H9 (cell line): Measurements from ENCODE around the gene TRPM5. TPM values are rescaled to one million over a fixed set of nuclear protein-coding genes. Genes with fewer than 3 reads are reported as not detected.

Source experiments
- DNase-seq: peaks from one replicate; pipeline ENCODE4 v3.0.0-alpha.2; 2017
- H2AFZ ChIP-seq: one replicate; pipeline ENCODE4 v1.6.1; 2013; ENCODE audit warnings: mild to moderate bottlenecking, low read length, control low read depth, moderate library complexity
- H2AK5ac ChIP-seq: 2 replicates; pipeline ENCODE4 v1.6.1; 2013; ENCODE audit warnings: low read length, control low read depth, mixed read lengths; ENCODE audit not compliant: insufficient read length
- H2BK120ac ChIP-seq: one replicate; pipeline ENCODE4 v1.6.1; 2013; ENCODE audit warnings: low read depth, mild to moderate bottlenecking, low read length, control low read depth, inconsistent platforms; ENCODE audit not compliant: poor library complexity, severe bottlenecking
- H2BK12ac ChIP-seq: 2 replicates; pipeline ENCODE4 v1.6.1; 2013; ENCODE audit warnings: low read length, control low read depth, mixed read lengths, low read depth; ENCODE audit not compliant: insufficient read length
- H2BK15ac ChIP-seq: 2 replicates; pipeline ENCODE4 v1.6.1; 2013; ENCODE audit warnings: low read depth, low read length, control low read depth
- H2BK20ac ChIP-seq: one replicate; pipeline ENCODE4 v1.6.1; 2013; ENCODE audit warnings: low read depth, mild to moderate bottlenecking, low read length, control low read depth, inconsistent platforms; ENCODE audit not compliant: poor library complexity, severe bottlenecking
- H2BK5ac ChIP-seq: 2 replicates; pipeline ENCODE4 v1.6.1; 2013; ENCODE audit warnings: low read length, control low read depth, mixed read lengths; ENCODE audit not compliant: insufficient read length
- H3K14ac ChIP-seq: 2 replicates; pipeline ENCODE4 v1.6.1; 2013; ENCODE audit warnings: low read length, control low read depth; ENCODE audit not compliant: insufficient read depth
- H3K18ac ChIP-seq: 2 replicates; pipeline ENCODE4 v1.6.1; 2013; ENCODE audit warnings: low read depth, mild to moderate bottlenecking, mixed read lengths, low read length, control low read depth; ENCODE audit not compliant: insufficient read length
- H3K23ac ChIP-seq: 2 replicates; pipeline ENCODE4 v1.6.1; 2013; ENCODE audit warnings: low read length, control low read depth, mixed read lengths, low read depth; ENCODE audit not compliant: insufficient read length
- H3K23me2 ChIP-seq: 2 replicates; pipeline ENCODE4 v1.6.1; 2013; ENCODE audit warnings: low read depth, mild to moderate bottlenecking, mixed read lengths, low read length, control low read depth; ENCODE audit not compliant: insufficient read length, poor library complexity, severe bottlenecking
- H3K27ac ChIP-seq: 2 replicates; pipeline ENCODE4 v1.5.1; 2013; ENCODE audit warnings: low read length, control low read depth, mixed read lengths, low read depth; ENCODE audit not compliant: insufficient read length
- H3K27me3 ChIP-seq: 2 replicates; pipeline ENCODE4 v1.6.1; 2013; ENCODE audit warnings: low read length, control low read depth, inconsistent platforms; ENCODE audit not compliant: insufficient read depth
- H3K4ac ChIP-seq: 2 replicates; pipeline ENCODE4 v1.6.1; 2013; ENCODE audit warnings: low read depth, mild to moderate bottlenecking, control low read depth, inconsistent platforms, low read length, moderate library complexity
- H3K4me1 ChIP-seq: 2 replicates; pipeline ENCODE4 v1.6.1; 2013; ENCODE audit warnings: low read length, control low read depth, inconsistent platforms; ENCODE audit not compliant: insufficient read depth
- H3K4me2 ChIP-seq: 2 replicates; pipeline ENCODE4 v1.6.1; 2013; ENCODE audit warnings: low read length, control low read depth, mixed read lengths; ENCODE audit not compliant: insufficient read length, insufficient read depth
- H3K56ac ChIP-seq: 2 replicates; pipeline ENCODE4 v1.6.1; 2013; ENCODE audit warnings: low read depth, mild to moderate bottlenecking, mixed read lengths, low read length, control low read depth; ENCODE audit not compliant: insufficient read length
- H3K79me1 ChIP-seq: 2 replicates; pipeline ENCODE4 v1.6.1; 2013; ENCODE audit warnings: low read depth, mild to moderate bottlenecking, moderate library complexity, low read length, control low read depth, inconsistent platforms; ENCODE audit not compliant: insufficient read depth, poor library complexity, severe bottlenecking
- H3K79me2 ChIP-seq: 2 replicates; pipeline ENCODE4 v1.6.1; 2013; ENCODE audit warnings: low read length, control low read depth, inconsistent platforms; ENCODE audit not compliant: insufficient read depth
- H3K9ac ChIP-seq: 2 replicates; pipeline ENCODE4 v1.6.1; 2013; ENCODE audit warnings: low read length, control low read depth, mixed read lengths; ENCODE audit not compliant: insufficient read length; ENCODE audit errors: extremely low read depth
- H3K9me3 ChIP-seq: one replicate; pipeline ENCODE4 v1.6.1; 2013; ENCODE audit warnings: low read depth, low read length, inconsistent platforms; ENCODE audit not compliant: control insufficient read depth
- H3T11ph ChIP-seq: one replicate; pipeline ENCODE4 v1.6.1; 2013; ENCODE audit warnings: mild to moderate bottlenecking, low read length, control low read depth, inconsistent platforms
- H4K20me1 ChIP-seq: one replicate; pipeline ENCODE4 v1.6.1; 2013; ENCODE audit not compliant: control insufficient read depth, insufficient read length, insufficient read depth
- H4K5ac ChIP-seq: 2 replicates; pipeline ENCODE4 v1.6.1; 2013; ENCODE audit warnings: low read depth, mild to moderate bottlenecking, mixed read lengths, low read length, control low read depth; ENCODE audit not compliant: insufficient read length
- H4K8ac ChIP-seq: replicated peaks from 2 replicates; pipeline ENCODE4 v1.6.1; 2013; ENCODE audit warnings: low read length, control low read depth, mixed read lengths, low read depth; ENCODE audit not compliant: insufficient read length
- H4K91ac ChIP-seq: 2 replicates; pipeline ENCODE4 v1.6.1; 2013; ENCODE audit warnings: low read depth, mild to moderate bottlenecking, moderate library complexity, mixed read lengths, low read length, control low read depth; ENCODE audit not compliant: insufficient read length
- H3K27ac Mint-ChIP-seq, 3 experiments: 2 replicates in 2 of 3; 3 replicates in 1 of 3; pipeline ENCODE4 v1.8.0; 2020 to 2021; ENCODE audit warnings: mixed read lengths in 3 of 3, mild to moderate bottlenecking in 1 of 3, moderate library complexity in 1 of 3
- H3K27me3 Mint-ChIP-seq: 2 replicates; pipeline ENCODE4 v1.8.0; 2021; ENCODE audit warnings: low read depth, mild to moderate bottlenecking, moderate library complexity, mixed read lengths
- H3K36me3 Mint-ChIP-seq, 3 experiments: 2 replicates in 2 of 3; 3 replicates in 1 of 3; pipeline ENCODE4 v1.8.0; 2020 to 2021; ENCODE audit warnings: low read depth in 3 of 3, mixed read lengths in 3 of 3; ENCODE audit not compliant: insufficient read depth in 1 of 3
- H3K4me1 Mint-ChIP-seq, 2 experiments: 2 replicates each; pipeline ENCODE4 v1.8.0; 2020; ENCODE audit warnings: mixed read lengths in 2 of 2
- H3K4me3 Mint-ChIP-seq, 2 experiments: 2 replicates in 1 of 2; 3 replicates in 1 of 2; pipeline ENCODE4 v1.8.0; 2020 to 2021; ENCODE audit warnings: mild to moderate bottlenecking in 2 of 2, mixed read lengths in 2 of 2, moderate library complexity in 1 of 2
- H3K9me3 Mint-ChIP-seq, 2 experiments: 2 replicates in 1 of 2; 3 replicates in 1 of 2; pipeline ENCODE4 v1.8.0; 2020; ENCODE audit warnings: mild to moderate bottlenecking in 2 of 2, mixed read lengths in 2 of 2, moderate library complexity in 1 of 2
- CTCF ChIP-seq: fragments of 200-600 bp; sonication (generic); conservative IDR thresholded peaks from 3 replicates; pipeline ENCODE4 v1.8.0; 2021; ENCODE audit warnings: antibody characterized with exemption, mild to moderate bottlenecking
- WGBS: extraction: QIAGEN DNeasy Blood & Tissue Kit; methylation state at CpG from one replicate; pipeline ENCODE4 v1.1.7; 2013; ENCODE audit warnings: missing lambda C conversion rate, low lambda C conversion rate, mixed read lengths; ENCODE audit not compliant: insufficient read length; ENCODE audit errors: extremely low coverage; 5-methylcytosine and 5-hydroxymethylcytosine counted together
- total RNA-seq: library from RNA; stranded (reverse); gene quantifications from 2 replicates; pipeline ENCODE4 v1.2.1, GENCODE V29; 2021

TRPM5 gene
- total RNA-seq, 1 experiment from 2014 or later: 0.09 TPM

- Histone ChIP-seq H2AFZ (no peak overlapping the region), H2BK15ac (no peak overlapping the region), H4K20me1 (no peaks in the 10 kb centered on the region), H3K4me2 (no peak overlapping the region), H3K23me2 (peaks cover 7% of the 10 kb centered on the region), H3K4me1 (no peaks in the 10 kb centered on the region), H4K5ac (no peak overlapping the region), H3K9ac (no peak overlapping the region), H4K8ac (no peak overlapping the region), H2BK5ac (no peak overlapping the region), H2BK12ac (no peak overlapping the region), H3T11ph (no peak overlapping the region), H3K27me3 (no peaks in the 10 kb centered on the region), H3K9me3 (no peaks in the 10 kb centered on the region), H3K18ac (no peak overlapping the region), H2BK120ac (no peak overlapping the region), H3K23ac (no peak overlapping the region), H2BK20ac (no peak overlapping the region), H3K27ac (no peak overlapping the region), H3K14ac (no peak overlapping the region), H3K4ac (no peak overlapping the region), H2AK5ac (no peak overlapping the region), H3K79me1 (no peaks in the 10 kb centered on the region), H3K79me2 (no peaks in the 10 kb centered on the region), H3K56ac (no peak overlapping the region), H4K91ac (no peak overlapping the region)
- Mint-ChIP-seq H3K9me3 (no peaks in the 10 kb centered on the region), H3K36me3 (peaks cover 4 to 19% (median 13%) of the 10 kb centered on the region in 3 experiments; a peak in 6 of 7 replicates), H3K27me3 (no peaks in the 10 kb centered on the region), H3K27ac (no peak overlapping the region), H3K4me3 (no peak overlapping the region), H3K4me1 (peaks cover 0 to 3% of the 10 kb centered on the region in 2 experiments; a peak in 1 of 4 replicates)
- no CpG with 5 or more reads among the region's 17 CpGs for WGBS
- DNase-seq: no peak
- no peak for TF ChIP-seq CTCF
Measured at GRCh38 chr11:2395856-2396255, 48.5 kb downstream of the TRPM5 start.
